ENCODE data around the gene FKBP2. TPM values are rescaled to one million over a fixed set of nuclear protein-coding genes. Genes with fewer than 3 reads are reported as not detected.

Gene FKBP2
- total RNA-seq, 1 experiment from 2014 or later, result 57.2 TPM

- no peak for TF ChIP-seq STAT6 (CRISPR knock-in tag; conservative IDR thresholded peaks at IDR 0.05; ENCODE audit: low read depth)
These were observed 27.4 kb downstream of the FKBP2 start (continued) for GRCh38 chr11:64268025-64268892.

GRCh38 chr11:64268893-64269539, 28.1 kb downstream of the FKBP2 start:
- ATAC-seq (peak; percentile 3), DNase-seq (ENCODE audit: low spot score) (peak; percentile 49)
- Mint-ChIP-seq H3K27ac (peak overlapping the region; percentile 99), H3K4me1 (peaks cover 19% of the 10 kb centered on the region), H3K4me3 (peak overlapping the region; percentile 99), H3K27me3 (ENCODE audit: low read depth) (no peaks in the 10 kb centered on the region), H3K9me3 (no peaks in the 10 kb centered on the region), H3K36me3 (peaks cover 13% of the 10 kb centered on the region)
- no peak for TF ChIP-seq ZNF532 (CRISPR knock-in tag; IDR thresholded peaks at IDR 0.05; ENCODE audit: borderline replicate concordance)
- 0 out of 2 replicates have a peak, but pooled peaks have one; percentile 11 for TF ChIP-seq AFF4 (CRISPR knock-in tag; IDR thresholded peaks at IDR 0.05; ENCODE audit: borderline replicate concordance)
- TF ChIP-seq ARID4B (CRISPR knock-in tag; IDR thresholded peaks at IDR 0.05; ENCODE audit: borderline replicate concordance), result peak; percentile 11; the same call in 1 of the 2 replicates
- 0 out of 2 replicates have a peak, but pooled peaks have one; percentile 31 for TF ChIP-seq USF1 (CRISPR knock-in tag; IDR thresholded peaks at IDR 0.05)
- TF ChIP-seq FOXJ3 (CRISPR knock-in tag; IDR thresholded peaks at IDR 0.05; ENCODE audit: borderline replicate concordance), result no peak
- 0 out of 2 replicates have a peak, but pooled peaks have one; percentile 56 for TF ChIP-seq TEAD1 (CRISPR knock-in tag; IDR thresholded peaks at IDR 0.05)
- TF ChIP-seq TP53 (CRISPR knock-in tag; IDR thresholded peaks at IDR 0.05), result peak; percentile 82; the same call in 1 of the 2 replicates
- 0 out of 2 replicates have a peak, but pooled peaks have one; percentile 23 for TF ChIP-seq JUN (CRISPR knock-in tag; IDR thresholded peaks at IDR 0.05)
- POLR2A ChIA-PET, result interaction anchor here (0.6 to 3.9 kb wide), 10 partner anchors 13 to 84 kb away, joined by 3 to 25 read pairs (median 5); partner anchors contain the start of genes BAD, FKBP2, GPR137 and PLCB3
- CTCF ChIA-PET, result interaction anchor here (0.6 to 6.2 kb wide), 12 partner anchors 15 to 86 kb away, joined by 3 to 75 read pairs (median 10); partner anchors contain the start of genes BAD, CATSPERZ, ESRRA and FKBP2

Measured in WTC11 (cell line).